K562 (cell line): ENCODE measurements around the gene CDC45. TPM values are rescaled to one million over a fixed set of nuclear protein-coding genes. Genes with fewer than 3 reads are reported as not detected.

Source experiments
- ATAC-seq: fragments of 200-7000 bp; cut with Tn5 transposase; 3 replicates; pipeline ENCODE4 v1.9.1; 2020; ENCODE audit warnings: moderate library complexity
- BruUV-seq: library from RNA; stranded (reverse); fragments of 400-500 nt; replicated peaks from 2 replicates; lab custom pipeline; 2021; lab: Mats Ljungman, UMichigan
- CTCF ChIA-PET: fragments of 300-600 bp; formaldehyde crosslinking; extraction: SDS; loops from one replicate; lab custom pipeline; 2021; ENCODE audit warnings: low intra/inter-chr PET ratio; lab: Yijun Ruan, JAX
- POLR2A ChIA-PET: fragments of 300-600, 350-650 bp; sonication (Branson Sonifier 250); formaldehyde crosslinking; extraction: SDS; loops from one replicate; lab custom pipeline; 2021; ENCODE audit warnings: antibody characterized with exemption, inconsistent platforms; lab: Yijun Ruan, JAX
- DNase-seq, 4 experiments: peaks; one replicate each; pipeline versions ENCODE4 v3.0.0 to v3.0.0-alpha.2; 2011 to 2018; ENCODE audit warnings: low spot score in 3 of 4, mixed read lengths in 3 of 4; ENCODE audit errors: extremely low read depth in 1 of 4
- FAIRE-seq: peaks from 2 replicates; lab custom pipeline; 2011; peaks lifted over from hg19 to GRCh38; lab: Jason Lieb, UNC
- H2AFZ ChIP-seq: 2 replicates; pipeline ENCODE4 v1.6.0; 2011; ENCODE audit warnings: low read depth, low read length, control low read depth, inconsistent platforms
- H3K27ac ChIP-seq: fragments of 200-600 bp; 3 replicates; pipeline ENCODE4 v1.8.0; 2011; ENCODE audit warnings: low read depth, mild to moderate bottlenecking, control low read depth, inconsistent platforms, low read length, moderate library complexity, mixed read lengths; ENCODE audit errors: extremely low read depth
- H3K27me3 ChIP-seq, 2 experiments: fragments of 300-600 bp in 1 of 2; 2 replicates in 1 of 2; 3 replicates in 1 of 2; pipeline versions ENCODE4 v1.6.0 to v1.8.0; 2011; ENCODE audit warnings: inconsistent platforms in 2 of 2, low read length in 2 of 2, mild to moderate bottlenecking in 1 of 2, mixed read lengths in 1 of 2, moderate library complexity in 1 of 2; ENCODE audit not compliant: control insufficient read depth in 2 of 2, insufficient read depth in 2 of 2
- H3K36me3 ChIP-seq: fragments of 300-600 bp; 3 replicates; pipeline ENCODE4 v1.8.0; 2011; ENCODE audit warnings: mild to moderate bottlenecking, low read length, inconsistent platforms; ENCODE audit not compliant: control insufficient read depth, insufficient read depth
- H3K4me1 ChIP-seq, 2 experiments: fragments of 200-600 bp in 1 of 2; replicated peaks in 1 of 2; 2 replicates in 1 of 2; 3 replicates in 1 of 2; pipeline versions ENCODE4 v1.5.1 to v1.8.0; 2011; ENCODE audit warnings: inconsistent platforms in 2 of 2, low read length in 2 of 2, mild to moderate bottlenecking in 1 of 2, mixed read lengths in 1 of 2, moderate library complexity in 1 of 2; ENCODE audit not compliant: control insufficient read depth in 2 of 2, insufficient read depth in 2 of 2
- H3K4me2 ChIP-seq: 2 replicates; pipeline ENCODE4 v1.6.1; 2011; ENCODE audit warnings: low read length, control low read depth, inconsistent platforms, mixed read lengths; ENCODE audit not compliant: insufficient read depth
- H3K4me3 ChIP-seq: fragments of 200-600 bp; sonication (generic), shearing (Covaris generic); 2 replicates; pipeline ENCODE4 v1.5.1; 2016; ENCODE audit warnings: control low read depth, inconsistent platforms
- H3K79me2 ChIP-seq: fragments of 200-600 bp; 3 replicates; pipeline ENCODE4 v1.8.0; 2011; ENCODE audit warnings: low read length, inconsistent platforms; ENCODE audit not compliant: control insufficient read depth, insufficient read depth
- H3K9ac ChIP-seq, 2 experiments: 2 replicates each; pipeline versions ENCODE4 v1.6.0 to v1.6.1; 2011; ENCODE audit warnings: low read depth in 2 of 2, low read length in 2 of 2, control low read depth in 1 of 2, inconsistent platforms in 1 of 2, mild to moderate bottlenecking in 1 of 2, mixed read lengths in 1 of 2; ENCODE audit not compliant: insufficient read depth in 1 of 2
- H3K9me1 ChIP-seq: one replicate; pipeline ENCODE4 v1.6.0; 2011; ENCODE audit warnings: inconsistent platforms, mild to moderate bottlenecking, low read length, moderate library complexity; ENCODE audit not compliant: control insufficient read depth, insufficient read depth
- H3K9me3 ChIP-seq: replicated peaks from 2 replicates; pipeline ENCODE4 v1.5.1; 2011; ENCODE audit warnings: low read depth, low read length, inconsistent platforms; ENCODE audit not compliant: control insufficient read depth, insufficient read depth
- H4K20me1 ChIP-seq: replicated peaks from 2 replicates; pipeline ENCODE4 v1.6.1; 2011; ENCODE audit warnings: low read length, inconsistent platforms, mixed read lengths; ENCODE audit not compliant: control insufficient read depth, insufficient read depth
- BRD4 ChIP-seq: fragments of 200-600 bp; sonication (generic); IDR thresholded peaks from 2 replicates; pipeline ENCODE4 v1.6.1; 2017; ENCODE audit warnings: inconsistent platforms
- CBFB ChIP-seq: sonication (generic); formaldehyde crosslinking; IDR thresholded peaks from 2 replicates; pipeline ENCODE4 v1.4.0; 2020; ENCODE audit warnings: mild to moderate bottlenecking, missing genetic modification reagents
- GTF2A2 ChIP-seq: IDR thresholded peaks from 2 replicates; pipeline ENCODE4 v1.6.1; 2016; ENCODE audit warnings: mild to moderate bottlenecking, missing genetic modification characterization, missing compliant biosample characterization
- KLF16 ChIP-seq: IDR thresholded peaks from 2 replicates; pipeline ENCODE4 v1.6.1; 2016; ENCODE audit warnings: antibody characterized with exemption
- MNT ChIP-seq, 2 experiments: fragments of 450-650 bp; conservative IDR thresholded peaks; 2 replicates each; pipeline ENCODE4 v1.6.1; 2017; ENCODE audit warnings: mild to moderate bottlenecking in 2 of 2, moderate library complexity in 2 of 2
- PHB ChIP-seq: fragments of 250-450 bp; sonication (Bioruptor Pico); IDR thresholded peaks from 2 replicates; pipeline ENCODE4 v1.5.0; 2021
- PHF20 ChIP-seq: fragments of 450-650 bp; IDR thresholded peaks from 2 replicates; pipeline ENCODE4 v1.6.1; 2018; ENCODE audit not compliant: partially characterized antibody
- PRMT5 ChIP-seq: sonication (generic); formaldehyde crosslinking; IDR thresholded peaks from 2 replicates; pipeline ENCODE4 v1.5.0; 2020; ENCODE audit warnings: missing genetic modification reagents
- RERE ChIP-seq: sonication (generic); formaldehyde crosslinking; IDR thresholded peaks from 2 replicates; pipeline ENCODE4 v1.8.0; 2023; ENCODE audit warnings: missing genetic modification reagents, mild to moderate bottlenecking, borderline replicate concordance
- TAL1 ChIP-seq: fragments of 450-650 bp; IDR thresholded peaks from 2 replicates; pipeline ENCODE4 v1.6.1; 2016; ENCODE audit warnings: mild to moderate bottlenecking
- ZFP36 ChIP-seq: fragments of 150-350 bp; IDR thresholded peaks from 2 replicates; pipeline ENCODE4 v1.6.1; 2018; ENCODE audit warnings: low read length, low read depth; ENCODE audit not compliant: partially characterized antibody
- ZFP91 ChIP-seq: sonication (generic); formaldehyde crosslinking; IDR thresholded peaks from 2 replicates; pipeline ENCODE4 v1.8.0; 2022; ENCODE audit warnings: mild to moderate bottlenecking, missing genetic modification reagents
- ZNF77 ChIP-seq: fragments of 250-450 bp; sonication (Bioruptor Pico); IDR thresholded peaks from 2 replicates; pipeline ENCODE4 v1.5.0; 2020
- WGBS: fragments of 100-300 bp; shearing (Covaris generic); methylation state at CpG from one replicate; pipeline ENCODE4 v1.1.6; 2016; ENCODE audit warnings: low coverage, mixed read lengths; ENCODE audit not compliant: insufficient coverage; ENCODE audit errors: missing lambda C conversion rate; 5-methylcytosine and 5-hydroxymethylcytosine counted together
- in situ Hi-C: fragments of 300-500 bp; cut with MboI; formaldehyde crosslinking; loops from 4 replicates; pipeline ENCODE4 v1.15.0; 2018; ENCODE audit warnings: inconsistent platforms, mixed read lengths
- intact Hi-C: fragments of 100-400 bp; cut with micrococcal nuclease; formaldehyde crosslinking; loops from 2 replicates; pipeline ENCODE4 v1.14.2; 2022
- polyA plus RNA-seq, 8 experiments: library from polyadenylated mRNA; depleted of rRNA in 4 of 8; stranded (reverse) in 5 of 8; unstranded in 3 of 8; fragments of >200 nt; fragmentation: Nextera tagmentation in 2 of 8; fragmentation: Illumina TruSeq in 1 of 8; extraction: Ambion mirVana in 2 of 8; extraction: Trizol in 1 of 8; gene quantifications; 2 replicates each; pipeline versions ENCODE4 v1.2.1 to v1.2.3, GENCODE V29; 2011 to 2014; ENCODE audit warnings: inconsistent platforms in 1 of 8, missing spikeins in 1 of 8
- total RNA-seq, 7 experiments: library from RNA; depleted of rRNA in 6 of 7; stranded (reverse); fragments of >200 nt in 6 of 7; fragmentation: Illumina TruSeq in 2 of 7; extraction: Trizol in 2 of 7; gene quantifications; 2 replicates each; pipeline versions ENCODE4 v1.2.1 to v1.2.3, GENCODE V29; 2011 to 2021; ENCODE audit warnings: low replicate concordance in 1 of 7

Gene CDC45
- total and polyA plus RNA-seq, 9 of the 15 experiments (the other 6 are each of a cell fraction or from before 2014, with no cell fraction given): 251 to 580 (median 410) TPM

- TF ChIP-seq MNT (conservative IDR thresholded peaks at IDR 0.05) (0 out of 4 replicates have a peak, but pooled peaks of 1 of the 2 experiments have one; percentile 37), BRD4 (no peak), PHF20 (no peak)
Observed at GRCh38 chr22:19454156-19454555, 25.6 kb upstream of the CDC45 start (continued).

GRCh38 chr22:19455033-19455432, 24.7 kb upstream of the CDC45 start:
- Histone ChIP-seq H3K9me3 (no peaks in the 10 kb centered on the region), H3K79me2 (no peaks in the 10 kb centered on the region), H3K4me2 (no peak overlapping the region), H3K4me1 (no peaks in the 10 kb centered on the region), H3K27me3 (no peaks in the 10 kb centered on the region), H3K4me3 (no peak overlapping the region), H3K36me3 (peaks cover 96% of the 10 kb centered on the region), H3K27ac (no peak overlapping the region), H2AFZ (no peak overlapping the region), H3K9ac (no peak overlapping the region), H3K9me1 (no peaks in the 10 kb centered on the region), H4K20me1 (0 out of 2 replicates have a peak, but pooled peaks cover 3% of the 10 kb centered on the region)
- WGBS: 93% methylated on average over 2 of the region's 2 CpGs
- intact Hi-C loops (no loop called here), in situ Hi-C loops (no loop called here)
- no peak for ATAC-seq
- FAIRE-seq: no peak
- POLR2A ChIA-PET: interaction anchor here (0.8 to 7.8 kb wide), 7 partner anchors 9 to 28 kb away, joined by 3 to 131 read pairs (median 8); partner anchors contain the start of genes C22orf39 and HIRA
- no TSS peak for BruUV-seq
- CTCF ChIA-PET: no interaction called here
- DNase-seq: no peak
- no peak for TF ChIP-seq CBFB
- no peak for TF ChIP-seq GTF2A2
- 0 out of 2 replicates have a peak, but pooled peaks have one; percentile 54 for TF ChIP-seq ZNF77 (CRISPR knock-in tag)
- TF ChIP-seq RERE (CRISPR knock-in tag): no peak
- TF ChIP-seq ZFP36: no peak
- TF ChIP-seq ZFP91 (CRISPR knock-in tag): 0 out of 2 replicates have a peak, but pooled peaks have one; percentile 9
- no peak for TF ChIP-seq TAL1
- no peak for TF ChIP-seq KLF16
- peak; percentile 3; the same call in 1 of the 2 replicates for TF ChIP-seq PHB (CRISPR knock-in tag)
- TF ChIP-seq PRMT5 (CRISPR knock-in tag): 0 out of 2 replicates have a peak, but pooled peaks have one; percentile 29
